ENCODE data around the gene GPC5.
"Not testable (repeated sequence)": the region's sequence is repeated elsewhere in the genome, so short reads cannot be mapped to it uniquely, and the experiment has no call there.

GPC5 gene

DNA sequence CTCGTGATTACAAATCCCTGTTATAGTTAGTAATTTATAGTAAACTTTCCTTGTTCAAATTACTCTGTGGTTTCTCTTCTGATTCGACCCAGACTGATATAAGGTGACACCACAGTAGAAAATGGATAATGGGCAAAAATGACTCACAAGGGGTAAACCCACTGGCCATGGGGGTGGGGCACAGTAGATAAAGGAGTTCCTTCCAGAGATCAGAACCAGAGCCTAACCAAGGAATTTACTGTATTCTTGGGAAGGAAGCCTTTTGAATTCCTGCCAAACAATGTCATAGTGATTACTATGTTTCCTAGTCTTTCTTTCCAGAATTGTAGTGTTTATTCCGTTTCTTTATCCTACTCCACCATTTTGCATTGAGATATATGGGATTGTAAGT is 29.0 kb upstream of the GPC5 start:
- no peak for DNase-seq

DNA sequence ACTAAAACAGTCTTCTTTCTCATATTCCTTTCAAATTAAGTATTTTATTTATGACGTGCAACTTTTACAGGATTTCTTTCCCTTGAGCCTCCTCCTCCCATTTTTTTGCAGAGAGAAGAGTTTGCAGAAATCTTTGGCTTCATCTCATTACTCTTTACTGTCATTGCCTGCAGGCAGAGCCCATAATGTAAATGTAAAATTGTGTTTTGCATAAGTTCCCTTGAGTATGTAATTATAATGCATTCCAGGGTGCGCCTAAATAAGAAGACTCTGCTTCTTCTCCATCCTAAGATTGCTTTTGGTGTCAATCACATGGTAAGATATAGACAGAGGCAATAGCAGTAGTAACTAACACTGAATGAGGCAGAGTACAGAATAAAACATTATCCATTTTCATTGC is 27.9 kb upstream of the GPC5 start:
- no peak for DNase-seq

DNA sequence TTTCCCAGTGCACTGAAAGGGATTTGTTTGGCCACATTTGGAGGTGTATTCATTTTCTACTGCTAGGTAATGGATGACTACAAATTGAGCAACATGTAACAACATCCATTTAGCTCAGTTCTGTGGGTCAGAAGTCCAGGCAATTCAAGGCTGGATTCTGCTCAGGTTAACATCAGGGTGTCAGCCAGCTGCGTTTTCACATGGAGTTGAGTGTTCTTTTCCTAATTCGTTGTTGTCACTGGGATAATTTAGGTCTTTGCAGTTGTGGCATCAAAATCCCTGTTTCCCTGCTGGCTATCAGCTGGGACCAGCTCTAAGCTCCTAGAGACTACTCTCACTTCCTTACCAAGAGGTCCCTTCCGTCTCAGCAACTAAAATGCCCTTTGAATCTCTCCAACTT is 25.5 kb upstream of the GPC5 start:
- peak; percentile 14 to 40 (median 16) for DNase-seq

DNA sequence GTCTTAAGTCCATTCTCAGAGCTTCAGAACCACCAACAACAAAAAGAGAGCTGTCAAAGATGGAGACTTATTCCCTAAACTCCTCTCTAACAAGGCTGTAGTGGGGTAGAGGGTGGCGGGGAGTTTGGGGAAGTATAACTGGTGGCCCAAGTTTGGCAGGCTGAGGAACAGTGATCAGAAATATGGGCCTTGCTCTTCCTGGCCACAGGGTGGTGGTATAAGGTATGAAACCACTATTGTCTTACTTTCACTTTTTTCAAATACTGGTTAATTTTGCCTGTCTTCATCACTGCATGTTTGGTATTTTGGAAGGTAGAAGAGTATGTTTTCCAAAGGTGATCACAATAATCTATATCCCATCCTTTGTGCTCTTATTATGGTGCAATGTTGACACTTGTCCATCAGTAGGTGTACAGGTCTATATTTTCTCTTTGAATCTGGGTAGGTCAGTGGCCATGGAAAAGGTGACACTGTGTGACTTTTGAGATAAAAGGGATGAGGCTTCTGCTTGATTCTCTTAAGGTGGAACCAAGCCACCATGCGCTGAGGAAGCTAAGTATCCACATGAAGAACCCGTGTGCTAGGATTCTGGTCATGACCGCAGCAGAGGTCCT is 23.2 kb upstream of the GPC5 start:
- DNase-seq: peak; percentile 33 to 59 (median 57)

DNA sequence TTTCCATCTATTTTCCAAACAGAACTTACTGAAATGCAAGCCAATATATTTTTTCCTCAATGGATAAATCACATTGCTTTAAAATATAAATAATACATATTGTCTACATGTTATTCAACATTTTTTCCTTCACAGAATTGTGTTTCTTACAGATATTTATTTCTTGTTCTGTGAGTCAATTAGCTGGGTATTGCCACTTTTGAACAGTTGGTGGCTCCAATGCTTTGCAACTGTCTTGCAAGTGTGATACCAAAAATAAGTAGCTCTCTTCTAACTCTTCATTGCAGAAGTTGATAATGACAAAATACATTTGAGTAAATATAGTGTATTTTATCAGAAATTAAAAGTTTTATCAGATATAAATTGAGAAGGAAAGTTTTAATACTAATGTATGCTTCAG is 17.1 kb upstream of the GPC5 start:
- peak in 3 of 4 experiments; percentile 23 to 44 (median 33) for DNase-seq

DNA sequence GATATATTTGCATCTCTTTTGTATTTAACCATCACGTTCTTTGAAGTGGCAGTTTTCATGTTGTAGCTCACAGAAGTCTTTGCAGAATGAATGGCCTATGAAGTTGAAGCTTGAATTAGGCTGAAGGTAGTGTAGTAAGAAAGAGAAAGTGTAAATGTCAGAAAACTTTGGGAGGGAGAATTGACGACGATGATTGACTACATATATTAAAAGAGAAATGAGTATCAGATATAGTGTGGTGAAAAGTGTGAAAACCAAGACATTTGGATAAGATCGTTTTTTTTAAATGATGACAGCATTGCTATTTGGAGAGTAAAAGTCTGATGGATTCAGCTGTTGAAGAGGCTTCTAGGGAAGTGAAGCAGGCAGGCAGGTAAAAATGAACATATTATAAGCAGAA is 14.6 kb upstream of the GPC5 start:
- DNase-seq: no peak

DNA sequence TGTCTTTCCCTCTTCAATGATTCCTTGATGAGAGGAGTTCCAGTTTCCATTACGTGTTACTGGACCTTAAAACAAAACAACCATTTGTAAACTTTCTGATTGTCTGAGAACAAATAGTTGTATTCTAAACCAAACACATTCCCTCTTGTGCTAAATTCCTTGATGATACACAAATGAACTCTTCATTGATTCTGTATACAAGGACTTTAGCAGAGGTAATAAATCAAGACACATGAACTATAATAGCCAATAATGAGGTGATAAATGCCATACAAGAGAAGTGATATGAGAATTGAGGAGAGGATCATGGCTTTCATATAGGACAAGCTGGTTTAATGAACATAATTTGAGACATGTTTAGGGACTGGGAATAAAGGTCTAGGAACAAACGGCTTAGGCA is 13.5 kb upstream of the GPC5 start:
- DNase-seq: no peak

DNA sequence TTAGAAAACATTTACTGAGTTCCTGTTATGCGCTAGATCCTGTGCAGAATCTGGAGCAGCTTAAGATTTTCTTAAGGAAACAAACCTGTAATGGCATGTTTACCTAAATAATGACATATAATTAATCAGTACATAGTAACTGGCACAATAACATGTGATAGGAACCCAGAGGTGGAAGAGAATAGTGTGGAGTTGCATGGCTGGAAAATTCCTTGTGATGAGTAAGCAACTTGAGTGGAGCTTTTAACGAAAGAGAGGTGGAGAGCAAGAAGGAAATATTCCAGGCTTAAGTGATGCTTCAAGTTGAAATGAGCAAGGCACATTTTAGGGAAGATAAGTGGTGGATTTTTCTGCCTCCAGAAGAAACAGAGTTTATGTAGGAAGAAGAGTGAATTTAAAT is 9.2 kb upstream of the GPC5 start:
- DNase-seq: no peak

DNA sequence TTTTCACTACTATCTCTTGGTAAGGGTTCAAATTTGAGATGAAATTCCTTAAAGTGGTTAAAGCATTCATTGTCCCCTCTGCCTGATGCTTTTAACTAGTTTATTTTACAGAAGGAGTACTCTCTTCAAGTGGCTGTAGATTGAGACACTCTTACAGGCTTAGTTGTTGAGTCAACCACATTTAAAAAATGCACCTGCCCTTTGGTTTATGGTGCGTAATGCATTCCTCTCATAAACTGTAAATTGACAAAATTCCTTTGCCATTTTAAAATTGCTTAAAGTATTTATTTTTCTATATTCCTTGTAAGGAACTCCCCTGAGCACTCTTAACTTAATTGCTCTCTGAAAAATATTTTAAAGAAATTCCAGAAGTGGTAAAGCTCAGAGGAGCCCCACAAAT is 826 bp upstream of the GPC5 start:
- no peak for DNase-seq

DNA sequence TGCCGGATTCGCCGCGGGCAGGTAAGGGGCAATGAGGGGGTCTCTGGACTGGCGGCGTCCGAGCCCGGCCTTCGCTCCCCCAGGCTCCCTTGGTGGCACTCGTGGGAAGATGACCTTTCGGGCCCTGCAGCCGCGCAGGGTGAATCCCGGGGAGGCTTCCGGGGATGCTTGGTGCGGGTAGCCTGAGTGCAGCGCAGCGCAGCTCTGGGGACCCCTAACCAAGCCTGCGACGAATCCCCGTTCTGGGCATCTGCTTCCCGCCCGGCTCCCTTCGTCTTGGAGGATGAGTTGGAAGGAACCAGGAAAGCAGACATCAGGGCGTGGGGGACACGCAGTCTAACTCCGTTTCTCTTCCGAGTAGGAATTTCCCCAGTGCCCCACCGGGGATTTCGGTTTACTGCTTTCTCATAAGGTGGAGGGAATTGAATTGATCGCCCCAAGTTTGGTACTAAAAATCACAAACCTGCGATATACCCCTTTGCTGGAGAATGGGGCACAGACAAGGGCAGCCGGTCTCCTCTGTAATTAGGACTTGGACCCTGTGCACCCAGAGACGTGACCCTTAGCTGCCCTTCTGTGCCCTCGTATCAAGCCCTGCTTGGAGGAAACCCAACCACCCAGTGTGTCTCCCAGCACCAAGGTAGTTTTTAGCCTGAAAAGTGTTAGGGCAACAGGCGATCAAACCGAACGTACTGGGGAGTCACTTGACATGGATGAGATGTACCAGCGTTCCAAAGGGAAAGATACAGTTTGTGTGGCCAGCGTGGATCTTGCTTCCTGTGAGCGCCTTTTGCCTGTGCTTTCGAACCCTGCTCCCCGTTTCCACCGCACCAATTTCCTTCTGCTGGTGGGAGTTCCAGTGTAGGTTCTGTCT is 1.0 kb downstream of the GPC5 start:
- DNase-seq: peak in 1 of 4 experiments; percentile 5

DNA sequence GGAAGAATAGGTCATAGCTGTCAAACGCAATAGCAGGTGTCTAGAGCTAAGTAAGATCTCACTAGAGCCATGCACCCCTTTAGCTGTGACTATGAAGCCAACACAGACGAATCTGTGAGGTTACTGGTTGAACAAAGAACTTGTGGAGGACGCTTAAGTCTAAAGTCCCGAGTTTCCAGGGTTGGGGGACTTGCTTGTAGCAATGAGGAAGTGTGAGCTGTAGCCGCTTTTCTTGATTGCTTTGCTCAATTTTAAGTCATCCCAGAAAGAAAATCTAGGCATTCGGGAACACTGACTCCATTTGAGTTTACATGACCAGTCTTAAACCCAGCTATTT is 1.6 kb downstream of the GPC5 start:
- peak in 3 of 4 experiments; percentile 16 to 22 (median 17) for DNase-seq

DNA sequence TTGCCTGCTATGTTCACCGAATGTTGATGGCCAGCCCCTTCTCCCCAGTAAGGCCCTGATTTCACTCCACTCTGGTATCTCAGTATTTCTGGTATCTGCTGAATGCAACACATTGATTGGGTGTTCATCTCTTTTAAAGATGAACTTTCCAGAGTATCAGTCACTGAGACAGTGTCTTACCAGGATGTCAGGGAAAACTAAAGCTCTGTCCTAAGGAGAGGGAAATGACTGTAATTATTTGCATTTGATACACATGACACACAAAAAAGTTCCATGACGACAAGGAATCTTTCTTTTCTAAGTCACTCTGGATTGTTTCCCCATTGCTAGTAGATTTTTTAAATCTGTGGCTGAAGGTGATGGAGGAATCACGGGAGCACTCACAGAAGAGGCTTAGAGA is 2.2 kb downstream of the GPC5 start:
- no peak for DNase-seq

DNA sequence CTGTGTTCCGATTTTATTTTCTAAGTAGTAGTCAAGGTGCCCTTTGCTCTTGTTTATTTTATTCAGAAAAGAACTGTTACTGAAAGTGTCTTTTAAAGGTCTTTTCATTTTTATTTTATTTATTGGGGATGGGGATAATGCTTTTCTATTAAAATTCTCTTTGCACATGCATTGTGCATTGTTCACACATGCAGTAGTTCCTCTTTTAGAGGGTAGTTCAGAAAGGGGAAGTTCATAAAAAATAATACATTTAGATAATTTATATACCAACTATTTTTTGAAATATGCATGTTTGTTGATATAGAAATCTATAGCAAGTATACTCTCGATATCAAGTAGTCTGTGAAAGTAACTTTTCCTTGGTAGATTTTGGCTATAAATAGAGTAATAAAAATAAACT is 3.5 kb downstream of the GPC5 start:
- DNase-seq: peak in 2 of 4 experiments; percentile 45 to 51

DNA sequence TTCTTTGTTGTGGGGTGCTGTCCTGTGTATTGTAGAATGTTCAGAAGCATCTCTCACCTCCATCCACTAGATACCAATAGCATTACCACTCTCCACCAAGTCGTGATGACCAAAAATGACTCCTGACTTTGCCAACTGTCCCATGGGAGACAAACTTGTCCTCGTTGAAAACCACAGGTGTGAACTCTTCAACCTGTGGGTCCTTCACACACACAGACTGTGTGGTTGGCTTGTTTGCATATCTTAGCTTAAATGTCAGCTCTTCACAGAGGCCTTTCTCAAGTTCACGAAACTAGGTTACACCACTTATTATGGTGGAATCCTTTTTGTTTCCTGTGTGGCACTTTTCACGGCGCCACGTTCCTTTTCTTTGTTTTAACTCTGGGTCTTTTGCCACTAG is 6.8 kb downstream of the GPC5 start:
- DNase-seq: no peak

DNA sequence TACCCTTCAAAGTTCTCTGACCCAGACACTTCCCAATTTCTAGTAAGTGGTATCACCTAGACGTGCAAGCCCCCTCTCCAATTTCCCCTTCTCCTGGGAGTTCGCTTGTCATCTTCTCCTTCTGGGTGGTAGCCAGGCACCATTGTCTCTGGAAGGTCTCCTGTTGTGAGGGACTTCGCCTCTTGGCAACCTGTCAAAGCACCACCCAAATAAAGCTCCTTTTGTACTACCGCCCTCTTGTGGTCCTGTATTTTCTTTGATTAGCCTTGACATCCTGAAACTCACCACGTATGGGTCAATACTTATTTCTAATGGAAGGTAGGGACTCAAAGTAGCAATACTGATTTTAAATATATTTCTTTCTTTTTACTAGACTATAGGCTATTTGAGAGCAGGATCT is 8.2 kb downstream of the GPC5 start:
- peak; percentile 38 to 65 (median 46) for DNase-seq

DNA sequence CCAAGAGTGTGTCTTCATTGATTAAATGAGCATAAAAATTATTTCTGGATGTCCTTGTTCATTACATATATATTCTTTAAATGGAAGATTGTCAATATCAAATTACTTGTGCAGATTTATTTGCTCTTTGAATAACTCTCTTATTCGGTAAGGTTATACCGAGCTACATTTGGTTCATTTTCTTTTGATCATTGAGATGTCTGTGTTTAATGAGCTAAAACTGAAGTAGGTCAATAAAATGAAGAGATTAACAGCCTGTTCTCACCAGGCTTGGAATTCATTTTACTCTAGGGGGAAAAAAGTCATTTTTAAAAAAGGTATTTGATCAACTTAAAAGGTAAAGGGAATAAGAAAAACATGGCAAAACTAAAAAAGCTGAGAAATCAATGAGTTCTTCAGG is 10.6 kb downstream of the GPC5 start:
- DNase-seq: no peak

DNA sequence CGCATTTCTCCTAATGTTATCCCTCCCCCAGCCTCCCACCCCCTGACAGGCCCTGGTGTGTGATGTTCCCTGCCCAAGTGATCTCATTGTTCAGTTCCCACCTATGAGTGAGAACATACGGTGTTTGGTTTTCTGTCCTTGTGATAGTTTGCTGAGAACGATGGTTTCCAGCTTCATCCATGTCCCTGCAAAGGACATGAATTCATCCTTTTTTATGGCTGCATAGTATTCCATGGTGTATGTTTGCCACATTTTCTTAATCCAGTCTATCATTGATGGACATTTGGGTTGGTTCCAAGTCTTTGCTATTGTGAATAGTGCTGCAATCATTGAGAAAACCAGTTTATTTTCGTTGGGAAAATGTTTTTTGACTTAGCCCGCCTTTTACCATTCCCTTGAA is 18.2 kb downstream of the GPC5 start:
- not testable (repeated sequence) for DNase-seq

DNA sequence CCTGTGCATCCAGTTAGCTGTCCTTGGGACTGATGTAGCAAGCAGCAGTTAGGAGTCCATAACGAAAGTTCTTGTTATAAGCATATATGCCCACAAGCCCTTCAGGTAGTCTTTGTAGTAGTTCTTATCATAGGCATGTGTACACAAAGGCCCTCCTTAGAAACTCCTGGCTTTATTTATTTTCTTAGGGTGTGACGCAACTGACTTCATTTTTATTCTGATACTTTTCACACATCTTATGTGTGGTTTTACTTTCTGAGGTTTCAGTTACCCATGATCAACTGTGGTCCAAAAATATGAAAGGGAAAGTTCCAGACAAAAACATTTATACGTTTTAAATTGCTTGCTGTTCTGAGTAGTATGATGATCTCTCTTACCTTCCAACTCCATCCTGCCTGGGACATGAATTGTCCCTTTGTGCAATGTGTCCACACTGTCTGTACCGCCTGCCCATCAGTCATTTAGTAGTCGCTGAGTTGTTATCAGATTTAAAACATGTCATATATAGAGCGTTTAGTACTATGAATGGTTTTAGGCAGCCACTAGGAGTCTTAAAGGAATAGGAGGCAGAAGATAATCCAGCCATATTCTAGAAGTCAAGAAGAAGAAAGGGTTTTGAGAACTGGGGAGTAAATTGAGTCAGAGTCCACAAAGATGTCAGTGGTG is 19.4 kb downstream of the GPC5 start:
- no peak for DNase-seq

DNA sequence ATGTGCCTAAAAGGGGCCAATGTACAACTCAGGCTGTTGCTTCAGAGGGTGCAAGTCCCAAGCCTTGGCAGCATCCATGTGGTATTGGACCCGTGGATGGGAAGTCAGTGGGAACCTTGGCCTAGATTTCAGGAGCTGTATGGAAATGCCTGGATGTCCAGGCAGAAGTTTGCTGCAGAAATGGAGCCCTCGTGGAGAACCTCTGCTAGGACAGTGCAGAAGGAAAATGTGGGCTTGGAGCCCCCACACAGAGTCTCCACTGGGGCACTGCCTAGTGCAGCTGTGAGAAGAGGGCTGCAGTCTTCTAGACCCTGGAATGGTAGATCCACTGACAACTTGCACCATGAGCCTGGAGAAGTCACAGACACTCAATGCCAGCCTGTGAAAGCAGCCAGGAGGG is 28.5 kb downstream of the GPC5 start:
- DNase-seq: no peak

DNA sequence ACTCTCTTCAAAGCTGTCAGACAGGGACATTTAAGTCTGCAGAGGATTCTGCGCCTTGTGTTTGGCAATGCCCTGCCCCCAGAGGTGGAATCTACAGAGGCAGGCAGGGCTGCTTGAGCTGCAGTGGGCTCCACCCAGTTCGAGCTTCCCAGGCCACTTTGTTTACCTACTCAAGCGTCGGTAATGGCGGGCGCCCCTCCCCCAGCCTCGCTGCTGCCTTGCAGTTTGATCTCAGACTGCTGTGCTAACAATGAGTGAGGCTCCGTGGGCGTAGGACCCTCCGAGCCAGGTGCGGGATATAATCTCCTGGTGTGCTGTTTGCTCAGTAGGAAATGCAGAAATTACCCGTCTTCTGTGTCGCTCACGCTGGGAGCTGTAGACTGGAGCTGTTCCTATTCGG is 40.3 kb downstream of the GPC5 start:
- not testable (repeated sequence) for DNase-seq

DNA sequence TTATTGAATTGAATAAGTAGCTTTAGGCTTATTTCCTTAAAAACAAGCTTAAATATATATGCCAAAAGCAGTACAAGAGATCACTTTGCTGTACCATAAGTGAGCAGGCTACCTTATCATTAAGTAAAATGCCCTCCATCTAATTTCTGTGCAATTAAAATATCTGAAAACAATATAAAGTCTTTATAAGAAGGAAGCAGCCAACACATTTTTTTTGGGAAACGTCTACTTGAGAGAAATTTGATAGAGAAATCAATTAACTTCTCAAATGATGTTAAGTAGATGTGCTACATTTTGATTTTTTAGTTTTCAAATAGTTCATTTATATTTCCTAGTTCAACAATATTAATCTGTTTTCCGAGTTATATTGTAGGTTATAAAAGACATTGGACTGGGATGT is 52.5 kb downstream of the GPC5 start:
- no peak for DNase-seq

DNA sequence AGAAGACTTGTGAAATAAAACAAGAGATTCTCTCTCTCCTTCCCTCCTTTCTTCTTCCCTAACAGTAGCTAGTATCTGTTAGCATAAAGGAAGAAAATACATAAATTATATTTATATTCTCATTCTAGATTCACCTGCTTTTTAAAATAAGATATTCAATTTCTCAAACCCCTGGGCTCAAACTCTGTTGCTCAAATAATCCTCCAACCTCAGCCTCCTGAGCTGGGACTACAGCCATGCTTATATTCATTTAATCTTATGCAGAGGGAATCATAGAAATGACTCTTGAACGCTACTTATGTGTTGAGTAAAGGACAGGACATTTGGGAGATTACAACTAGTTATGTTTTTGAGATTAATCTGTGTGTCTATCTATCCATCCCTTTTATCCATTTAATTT is 56.2 kb downstream of the GPC5 start:
- no peak for DNase-seq

DNA sequence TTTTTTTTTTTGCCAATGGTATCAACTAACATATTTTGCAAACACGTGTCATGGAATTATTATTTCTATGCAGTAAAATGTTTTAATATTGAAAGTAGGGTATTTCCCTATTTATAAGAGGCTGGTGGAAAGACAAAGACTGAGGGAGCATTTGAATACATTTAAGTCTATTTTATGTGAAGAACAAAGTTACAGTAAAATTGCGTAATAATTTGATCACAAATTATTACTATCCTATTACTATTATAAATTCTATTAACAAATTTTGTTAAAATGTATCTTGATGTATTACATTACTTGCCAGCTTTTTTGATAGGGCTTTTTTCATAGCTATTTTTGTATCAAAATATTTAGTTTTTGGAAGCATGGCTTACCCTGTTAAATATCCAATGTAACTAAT is 58.4 kb downstream of the GPC5 start:
- no peak for DNase-seq

DNA sequence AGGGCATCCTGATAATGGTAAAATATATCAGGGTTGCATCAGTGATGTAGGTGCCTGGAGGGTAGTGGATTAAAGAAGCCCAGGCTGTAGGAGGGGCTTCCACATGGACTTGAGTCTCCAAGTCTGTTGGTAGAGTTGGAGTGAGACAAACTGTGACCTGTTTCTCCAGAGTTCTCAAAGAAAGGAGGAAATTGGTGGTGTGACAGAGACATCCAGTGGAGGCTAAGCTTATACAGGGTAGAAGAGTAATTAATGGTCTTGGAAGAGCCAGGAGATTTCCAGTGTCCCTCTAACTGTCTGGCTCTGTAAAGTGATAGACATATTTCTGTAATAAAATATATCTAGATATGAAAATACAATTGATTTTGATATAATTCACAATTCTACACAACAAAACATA is 61.1 kb downstream of the GPC5 start:
- DNase-seq: peak in 1 of 4 experiments; percentile 2

All from suppressor macrophage (primary cell).